ENCODE data around the gene FBXO28.

Gene FBXO28

DNA sequence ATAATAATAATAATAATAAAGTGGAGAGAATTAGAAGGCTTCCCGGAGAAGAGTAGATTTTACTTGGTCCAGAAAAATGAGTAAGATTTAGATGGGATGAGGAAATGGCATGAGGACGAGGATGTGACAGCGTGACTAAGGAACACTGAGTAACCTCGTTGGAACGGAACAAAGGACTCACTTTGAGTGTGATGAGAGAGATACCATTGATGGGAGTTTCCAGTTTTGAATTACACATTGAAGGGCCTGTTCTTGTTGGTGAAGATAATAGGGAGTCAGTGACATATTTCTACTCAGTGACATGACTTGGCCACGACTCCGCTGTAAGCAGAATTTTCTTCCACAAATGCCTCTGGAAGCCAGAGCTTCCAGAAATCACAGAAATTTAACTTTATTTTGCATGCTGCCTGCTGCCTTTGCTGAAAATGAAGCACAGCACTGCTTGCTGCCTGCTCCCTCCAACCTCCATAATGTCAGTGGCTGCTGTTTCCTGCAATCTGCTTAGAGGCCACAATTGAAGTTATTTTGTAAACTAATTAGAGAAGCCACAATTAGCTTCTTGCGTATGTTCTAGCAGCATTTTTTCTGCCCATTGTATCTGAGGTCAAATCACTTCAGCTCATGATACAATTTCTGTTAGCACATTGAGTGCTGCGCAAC, 33.7 kb upstream of the FBXO28 start:
- H3K9ac ChIP-seq (ENCODE audit: low read depth, low read length), result no peak overlapping the region
- no peak overlapping the region for H3K4me3 ChIP-seq (ENCODE audit: low read length)
- H3K27ac ChIP-seq (ENCODE audit: low read depth, low read length), result no peak overlapping the region
- H3K4me1 ChIP-seq (ENCODE audit: insufficient read depth, low read length), result peaks cover 9% of the 10 kb centered on the region; the same call in 1 of the 2 replicates
- 84% methylated on average over 9 of the region's 9 CpGs for WGBS
- no peaks in the 10 kb centered on the region for H3K27me3 ChIP-seq (ENCODE audit: insufficient read depth, low read length)
- no peaks in the 10 kb centered on the region for H3K9me3 ChIP-seq (ENCODE audit: insufficient read depth, low read depth, low read length)
- H3K36me3 ChIP-seq (ENCODE audit: insufficient read depth, low read length), result no peaks in the 10 kb centered on the region

- peaks cover 9% of the 10 kb centered on the region; the same call in 1 of the 2 replicates for H3K4me1 ChIP-seq (ENCODE audit: insufficient read depth, low read length)
- no peaks in the 10 kb centered on the region for H3K9me3 ChIP-seq (ENCODE audit: insufficient read depth, low read depth, low read length)
- no peak overlapping the region for H3K4me3 ChIP-seq (ENCODE audit: low read length)
- H3K27me3 ChIP-seq (ENCODE audit: insufficient read depth, low read length), result no peaks in the 10 kb centered on the region
- WGBS, result 93% methylated on average over 2 of the region's 2 CpGs
- no peak overlapping the region for H3K27ac ChIP-seq (ENCODE audit: low read depth, low read length)
- H3K36me3 ChIP-seq (ENCODE audit: insufficient read depth, low read length), result no peaks in the 10 kb centered on the region
- no peak overlapping the region for H3K9ac ChIP-seq (ENCODE audit: low read depth, low read length)
Observed at GRCh38 chr1:224081604-224082003, 32.3 kb upstream of the FBXO28 start.

DNA sequence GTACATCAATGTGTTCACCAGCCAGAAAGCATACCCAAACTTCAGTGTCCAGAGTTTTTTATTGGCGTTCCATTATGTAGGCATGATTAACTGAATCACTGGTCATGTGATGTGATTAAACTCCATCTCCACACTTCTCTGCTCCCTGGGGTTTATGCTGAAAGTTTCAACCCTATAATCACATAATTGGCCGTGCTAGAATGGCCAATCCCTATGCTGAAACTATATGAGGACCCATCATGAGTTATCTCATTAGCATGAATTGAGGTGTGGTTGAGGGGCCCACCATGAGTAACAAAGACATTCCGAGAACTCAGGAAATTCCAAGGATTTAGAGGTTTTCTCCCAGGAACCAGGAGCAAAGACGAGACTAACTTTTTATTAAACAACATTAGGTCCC, 31.8 kb upstream of the FBXO28 start:
- Histone ChIP-seq H3K4me1 (ENCODE audit: insufficient read depth, low read length) (peaks cover 9% of the 10 kb centered on the region; the same call in 1 of the 2 replicates), H3K4me3 (ENCODE audit: low read length) (no peak overlapping the region), H3K36me3 (ENCODE audit: insufficient read depth, low read length) (no peaks in the 10 kb centered on the region), H3K9me3 (ENCODE audit: insufficient read depth, low read depth, low read length) (no peaks in the 10 kb centered on the region), H3K9ac (ENCODE audit: low read depth, low read length) (no peak overlapping the region), H3K27ac (ENCODE audit: low read depth, low read length) (no peak overlapping the region), H3K27me3 (ENCODE audit: insufficient read depth, low read length) (no peaks in the 10 kb centered on the region)
- 69% methylated on average over 4 of the region's 4 CpGs for WGBS

- 90% methylated on average over 3 of the region's 4 CpGs for WGBS
- Histone ChIP-seq H3K9ac (ENCODE audit: low read depth, low read length) (no peak overlapping the region), H3K27ac (ENCODE audit: low read depth, low read length) (no peak overlapping the region), H3K27me3 (ENCODE audit: insufficient read depth, low read length) (no peaks in the 10 kb centered on the region), H3K4me3 (ENCODE audit: low read length) (no peak overlapping the region), H3K4me1 (ENCODE audit: insufficient read depth, low read length) (peaks cover 9% of the 10 kb centered on the region; the same call in 1 of the 2 replicates), H3K36me3 (ENCODE audit: insufficient read depth, low read length) (no peaks in the 10 kb centered on the region), H3K9me3 (ENCODE audit: insufficient read depth, low read depth, low read length) (no peaks in the 10 kb centered on the region)
Observed at GRCh38 chr1:224084867-224085266, 29.0 kb upstream of the FBXO28 start.

DNA sequence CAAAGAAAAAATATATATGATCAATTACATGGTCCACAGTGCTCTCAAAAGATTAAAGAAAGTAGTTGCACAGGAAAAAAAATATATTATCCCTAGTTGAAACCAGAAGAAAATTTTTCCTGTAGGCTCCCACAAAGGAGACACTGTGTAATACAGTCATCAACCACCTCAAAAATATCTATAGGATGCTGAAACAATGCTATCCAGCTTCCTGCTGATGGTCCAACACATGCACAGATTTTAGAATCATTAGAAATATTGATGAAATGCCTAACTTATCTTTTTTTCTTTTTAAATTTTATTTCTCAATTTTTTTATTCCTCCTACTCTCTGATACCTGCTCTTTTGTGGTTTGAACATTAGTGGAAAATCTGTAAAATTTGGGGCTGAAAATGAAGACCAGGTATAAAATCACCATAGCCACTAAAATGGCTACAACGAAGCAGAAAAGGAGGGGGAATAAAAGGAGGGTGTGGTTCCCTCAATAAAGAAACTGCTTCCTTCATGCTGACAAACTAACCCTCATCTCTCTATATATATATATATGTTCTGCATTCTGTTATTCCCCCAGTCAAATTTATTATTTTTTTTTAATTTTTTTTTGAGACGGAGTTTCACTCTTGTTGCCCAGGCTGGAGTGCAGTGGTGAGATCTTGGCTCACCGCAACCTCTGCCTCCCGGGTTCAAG, 28.3 kb upstream of the FBXO28 start:
- Histone ChIP-seq H3K4me3 (ENCODE audit: low read length) (no peak overlapping the region), H3K4me1 (ENCODE audit: insufficient read depth, low read length) (peaks cover 7% of the 10 kb centered on the region; the same call in 1 of the 2 replicates), H3K27me3 (ENCODE audit: insufficient read depth, low read length) (no peaks in the 10 kb centered on the region), H3K9ac (ENCODE audit: low read depth, low read length) (no peak overlapping the region), H3K27ac (ENCODE audit: low read depth, low read length) (no peak overlapping the region), H3K9me3 (ENCODE audit: insufficient read depth, low read depth, low read length) (no peaks in the 10 kb centered on the region), H3K36me3 (ENCODE audit: insufficient read depth, low read length) (no peaks in the 10 kb centered on the region)
- WGBS, result 99% methylated on average over 3 of the region's 4 CpGs

- no peaks in the 10 kb centered on the region for H3K36me3 ChIP-seq (ENCODE audit: insufficient read depth, low read length)
- H3K4me3 ChIP-seq (ENCODE audit: low read length), result no peak overlapping the region
- H3K27me3 ChIP-seq (ENCODE audit: insufficient read depth, low read length), result no peaks in the 10 kb centered on the region
- H3K27ac ChIP-seq (ENCODE audit: low read depth, low read length), result no peak overlapping the region
- H3K9ac ChIP-seq (ENCODE audit: low read depth, low read length), result no peak overlapping the region
- 0 out of 2 replicates have a peak, but pooled peaks cover 4% of the 10 kb centered on the region for H3K4me1 ChIP-seq (ENCODE audit: insufficient read depth, low read length)
- no peaks in the 10 kb centered on the region for H3K9me3 ChIP-seq (ENCODE audit: insufficient read depth, low read depth, low read length)
- 92% methylated on average over 2 of the region's 2 CpGs for WGBS
Observed at GRCh38 chr1:224087286-224087794, 26.6 kb upstream of the FBXO28 start.

DNA sequence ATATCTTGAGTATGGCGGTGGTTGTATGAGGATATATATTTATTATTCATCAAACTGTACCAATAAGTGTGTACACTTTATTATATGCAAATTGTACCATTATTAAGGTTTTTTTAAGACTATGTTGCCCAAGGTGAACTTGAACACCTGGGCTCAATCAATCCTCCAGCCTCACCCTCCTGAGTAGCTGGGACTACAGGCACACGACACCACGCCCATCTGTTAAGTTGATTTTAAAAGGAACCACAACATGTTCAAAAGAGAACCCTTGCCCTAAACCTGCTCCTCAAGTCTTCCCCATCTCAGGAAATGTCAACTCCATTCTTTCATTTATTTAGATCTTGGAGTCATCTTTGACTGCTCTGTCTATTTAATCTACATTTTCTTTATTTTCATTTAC, 24.3 kb upstream of the FBXO28 start:
- no peak overlapping the region for H3K9ac ChIP-seq (ENCODE audit: low read depth, low read length)
- 94% methylated on average over 2 of the region's 3 CpGs for WGBS
- no peak overlapping the region for H3K4me3 ChIP-seq (ENCODE audit: low read length)
- no peak overlapping the region for H3K27ac ChIP-seq (ENCODE audit: low read depth, low read length)
- H3K4me1 ChIP-seq (ENCODE audit: insufficient read depth, low read length), result no peaks in the 10 kb centered on the region
- no peaks in the 10 kb centered on the region for H3K27me3 ChIP-seq (ENCODE audit: insufficient read depth, low read length)
- no peaks in the 10 kb centered on the region for H3K36me3 ChIP-seq (ENCODE audit: insufficient read depth, low read length)
- H3K9me3 ChIP-seq (ENCODE audit: insufficient read depth, low read depth, low read length), result no peaks in the 10 kb centered on the region

- Histone ChIP-seq H3K4me3 (ENCODE audit: low read length) (no peak overlapping the region), H3K27me3 (ENCODE audit: insufficient read depth, low read length) (no peaks in the 10 kb centered on the region), H3K9ac (ENCODE audit: low read depth, low read length) (no peak overlapping the region), H3K27ac (ENCODE audit: low read depth, low read length) (no peak overlapping the region), H3K36me3 (ENCODE audit: insufficient read depth, low read length) (no peaks in the 10 kb centered on the region), H3K9me3 (ENCODE audit: insufficient read depth, low read depth, low read length) (no peaks in the 10 kb centered on the region), H3K4me1 (ENCODE audit: insufficient read depth, low read length) (no peaks in the 10 kb centered on the region)
- WGBS, result 87% methylated on average over 5 of the region's 5 CpGs
Observed at GRCh38 chr1:224090116-224090515, 23.8 kb upstream of the FBXO28 start.

DNA sequence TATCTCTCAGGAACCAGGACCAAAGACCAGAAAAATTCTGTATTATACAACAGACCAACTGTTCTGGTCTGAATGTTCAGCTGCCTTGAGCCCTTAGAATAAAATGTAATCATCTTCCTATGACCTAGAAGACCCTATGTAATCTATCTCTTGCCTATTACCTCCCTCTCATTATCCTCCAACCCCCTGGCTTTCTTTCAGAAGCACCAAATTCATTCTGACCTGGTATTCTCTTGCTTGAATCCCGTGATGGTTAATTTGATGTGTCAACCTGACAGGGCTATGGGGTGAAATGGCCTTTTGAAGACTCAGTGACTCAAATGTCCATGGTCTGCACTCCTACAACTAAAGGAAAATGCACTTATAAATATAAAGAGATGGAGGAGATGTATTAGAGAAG, 21.8 kb upstream of the FBXO28 start:
- Histone ChIP-seq H3K36me3 (ENCODE audit: insufficient read depth, low read length) (no peaks in the 10 kb centered on the region), H3K9ac (ENCODE audit: low read depth, low read length) (no peak overlapping the region), H3K27ac (ENCODE audit: low read depth, low read length) (no peak overlapping the region), H3K9me3 (ENCODE audit: insufficient read depth, low read depth, low read length) (no peaks in the 10 kb centered on the region), H3K4me3 (ENCODE audit: low read length) (no peak overlapping the region), H3K4me1 (ENCODE audit: insufficient read depth, low read length) (no peaks in the 10 kb centered on the region), H3K27me3 (ENCODE audit: insufficient read depth, low read length) (no peaks in the 10 kb centered on the region)
- WGBS, result 82% methylated on average over 1 of the region's 1 CpG

GRCh38 chr1:224092601-224093000, 21.3 kb upstream of the FBXO28 start:
- 92% methylated on average over 2 of the region's 2 CpGs for WGBS
- Histone ChIP-seq H3K27me3 (ENCODE audit: insufficient read depth, low read length) (no peaks in the 10 kb centered on the region), H3K4me1 (ENCODE audit: insufficient read depth, low read length) (no peaks in the 10 kb centered on the region), H3K9ac (ENCODE audit: low read depth, low read length) (no peak overlapping the region), H3K9me3 (ENCODE audit: insufficient read depth, low read depth, low read length) (no peaks in the 10 kb centered on the region), H3K36me3 (ENCODE audit: insufficient read depth, low read length) (no peaks in the 10 kb centered on the region), H3K27ac (ENCODE audit: low read depth, low read length) (no peak overlapping the region), H3K4me3 (ENCODE audit: low read length) (no peak overlapping the region)

DNA sequence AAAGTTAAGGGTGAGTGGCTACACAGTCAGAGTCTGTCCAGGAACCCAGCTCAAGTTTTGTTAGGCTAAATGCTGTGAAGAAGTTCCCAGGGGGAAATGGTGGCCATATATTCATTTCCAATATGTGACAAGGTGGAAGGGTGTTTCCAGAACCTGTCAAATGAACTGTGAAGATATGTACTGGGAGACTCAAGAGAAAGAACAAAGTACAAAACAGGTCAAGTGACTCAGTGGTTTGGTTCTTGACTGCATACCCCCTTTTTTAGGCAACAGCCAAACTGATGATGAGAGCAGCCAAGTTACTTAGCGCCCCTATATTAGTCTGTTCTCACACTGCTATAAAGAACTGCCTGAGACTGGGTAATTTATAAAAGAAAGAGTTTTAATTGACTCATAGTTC, 18.6 kb upstream of the FBXO28 start:
- H3K27me3 ChIP-seq (ENCODE audit: insufficient read depth, low read length), result no peaks in the 10 kb centered on the region
- H3K4me1 ChIP-seq (ENCODE audit: insufficient read depth, low read length), result no peaks in the 10 kb centered on the region
- 89% methylated on average over 1 of the region's 1 CpG for WGBS

More for the DNA sequence above, 18.6 kb upstream of the FBXO28 start:
- Histone ChIP-seq H3K9ac (ENCODE audit: low read depth, low read length) (no peak overlapping the region), H3K4me3 (ENCODE audit: low read length) (no peak overlapping the region), H3K36me3 (ENCODE audit: insufficient read depth, low read length) (no peaks in the 10 kb centered on the region), H3K9me3 (ENCODE audit: insufficient read depth, low read depth, low read length) (no peaks in the 10 kb centered on the region), H3K27ac (ENCODE audit: low read depth, low read length) (no peak overlapping the region)
